Measurements from ENCODE around the gene SWAP70. TPM values are rescaled to one million over a fixed set of nuclear protein-coding genes. Genes with fewer than 3 reads are reported as not detected.

Gene SWAP70
- total RNA-seq, 1 experiment from 2014 or later, result 13.0 TPM

DNA sequence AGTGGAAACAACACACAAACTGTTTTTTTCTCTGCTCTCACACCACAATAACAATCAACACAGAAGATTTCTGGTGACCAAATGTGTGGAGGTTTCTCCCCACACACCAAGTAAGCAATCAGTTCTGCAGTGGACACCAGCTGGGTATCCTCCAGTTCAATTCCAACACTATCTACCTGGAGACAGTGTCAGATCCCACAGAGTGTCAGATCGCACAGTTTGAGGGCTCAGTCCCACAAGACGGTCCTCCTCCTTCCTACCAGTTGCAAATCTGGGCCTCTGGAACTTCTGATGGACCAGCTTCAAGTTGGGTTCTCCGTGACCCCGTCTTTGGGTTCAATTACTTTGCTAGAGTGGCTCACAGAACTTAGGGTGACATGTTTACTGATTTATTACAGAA, 9.0 kb downstream of the SWAP70 start:
- Mint-ChIP-seq H3K27ac (ENCODE audit: low read depth, unreplicated experiment) (no peak overlapping the region), H3K36me3 (ENCODE audit: insufficient read depth, unreplicated experiment) (no peaks in the 10 kb centered on the region), H3K4me3 (ENCODE audit: unreplicated experiment) (no peak overlapping the region), H3K9me3 (ENCODE audit: unreplicated experiment) (no peaks in the 10 kb centered on the region), H3K27me3 (ENCODE audit: insufficient read depth, unreplicated experiment) (no peaks in the 10 kb centered on the region), H3K4me1 (ENCODE audit: insufficient read depth, unreplicated experiment) (no peaks in the 10 kb centered on the region)
- ChIA-PET CTCF (no interaction called here), POLR2A (interaction anchor here (0.7 to 1.8 kb wide), 2 partner anchors 8 to 16 kb away, joined by 3 to 7 read pairs; no protein-coding TSS in a partner anchor)
- DNase-seq (ENCODE audit: unreplicated experiment), result no peak
- TF ChIP-seq, protein P1, sequence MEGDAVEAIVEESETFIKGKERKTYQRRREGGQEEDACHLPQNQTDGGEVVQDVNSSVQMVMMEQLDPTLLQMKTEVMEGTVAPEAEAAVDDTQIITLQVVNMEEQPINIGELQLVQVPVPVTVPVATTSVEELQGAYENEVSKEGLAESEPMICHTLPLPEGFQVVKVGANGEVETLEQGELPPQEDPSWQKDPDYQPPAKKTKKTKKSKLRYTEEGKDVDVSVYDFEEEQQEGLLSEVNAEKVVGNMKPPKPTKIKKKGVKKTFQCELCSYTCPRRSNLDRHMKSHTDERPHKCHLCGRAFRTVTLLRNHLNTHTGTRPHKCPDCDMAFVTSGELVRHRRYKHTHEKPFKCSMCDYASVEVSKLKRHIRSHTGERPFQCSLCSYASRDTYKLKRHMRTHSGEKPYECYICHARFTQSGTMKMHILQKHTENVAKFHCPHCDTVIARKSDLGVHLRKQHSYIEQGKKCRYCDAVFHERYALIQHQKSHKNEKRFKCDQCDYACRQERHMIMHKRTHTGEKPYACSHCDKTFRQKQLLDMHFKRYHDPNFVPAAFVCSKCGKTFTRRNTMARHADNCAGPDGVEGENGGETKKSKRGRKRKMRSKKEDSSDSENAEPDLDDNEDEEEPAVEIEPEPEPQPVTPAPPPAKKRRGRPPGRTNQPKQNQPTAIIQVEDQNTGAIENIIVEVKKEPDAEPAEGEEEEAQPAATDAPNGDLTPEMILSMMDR (IDR thresholded peaks at IDR 0.05; ENCODE audit: unreplicated experiment), result no peak
- BruUV-seq (replicated peaks), result no TSS peak
- intact Hi-C loops (cut with micrococcal nuclease), result no loop called here

DNA sequence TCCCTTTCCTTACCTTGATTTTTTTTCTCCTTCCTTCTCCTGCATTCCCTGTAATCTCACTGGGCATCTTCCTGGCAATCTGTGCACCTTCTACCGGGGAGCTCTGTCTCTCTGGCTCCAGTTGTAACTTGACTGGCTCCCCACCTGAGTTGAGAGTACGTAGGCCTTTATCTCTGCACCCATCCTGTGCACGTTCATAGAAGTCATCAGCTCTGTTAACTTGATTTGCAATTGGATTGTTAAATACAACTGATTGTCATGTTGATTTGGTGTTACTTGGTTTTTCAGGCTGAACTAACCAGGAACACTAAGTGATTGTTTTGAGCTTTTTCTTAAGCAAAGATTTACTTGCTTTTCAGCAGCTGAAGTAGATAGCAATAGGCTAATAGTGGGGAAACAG, 11.8 kb downstream of the SWAP70 start:
- no peaks in the 10 kb centered on the region for H3K4me1 Mint-ChIP-seq (ENCODE audit: insufficient read depth, unreplicated experiment)
- no peak overlapping the region for H3K27ac Mint-ChIP-seq (ENCODE audit: low read depth, unreplicated experiment)
- no peaks in the 10 kb centered on the region for H3K9me3 Mint-ChIP-seq (ENCODE audit: unreplicated experiment)
- ChIA-PET CTCF (interaction anchor here (0.6 to 1.6 kb wide), 2 partner anchors 9 to 50 kb away, joined by 3 read pairs; no protein-coding TSS in a partner anchor), POLR2A (no interaction called here)
- no peak for DNase-seq (ENCODE audit: unreplicated experiment)
- H3K4me3 Mint-ChIP-seq (ENCODE audit: unreplicated experiment), result no peak overlapping the region
- TF ChIP-seq, protein P1 (IDR thresholded peaks at IDR 0.05; ENCODE audit: unreplicated experiment), result no peak
- H3K27me3 Mint-ChIP-seq (ENCODE audit: insufficient read depth, unreplicated experiment), result no peaks in the 10 kb centered on the region
- intact Hi-C loops (cut with micrococcal nuclease), result no loop called here
- BruUV-seq (replicated peaks), result no TSS peak
- H3K36me3 Mint-ChIP-seq (ENCODE audit: insufficient read depth, unreplicated experiment), result no peaks in the 10 kb centered on the region

DNA sequence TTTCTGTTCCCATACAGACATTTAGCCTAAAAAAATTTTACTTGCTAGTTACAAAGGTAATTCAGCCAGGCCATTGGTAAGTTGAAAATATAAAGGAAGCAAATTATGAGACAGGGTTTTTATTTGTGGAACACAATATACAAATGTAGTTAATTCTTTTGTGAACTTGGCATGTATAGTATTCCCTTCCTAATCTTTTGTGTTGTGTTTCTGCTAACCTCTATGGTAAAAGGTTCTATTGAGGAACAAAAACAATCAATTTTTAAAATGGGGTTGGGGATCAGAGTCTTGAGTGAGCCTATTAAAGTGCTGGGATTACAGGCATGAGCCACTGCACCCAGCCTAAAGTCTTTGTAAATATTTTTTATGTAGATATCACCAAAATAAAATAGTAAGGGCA, 14.1 kb downstream of the SWAP70 start:
- no peaks in the 10 kb centered on the region for H3K27me3 Mint-ChIP-seq (ENCODE audit: insufficient read depth, unreplicated experiment)
- H3K36me3 Mint-ChIP-seq (ENCODE audit: insufficient read depth, unreplicated experiment), result no peaks in the 10 kb centered on the region
- intact Hi-C loops (cut with micrococcal nuclease), result no loop called here
- no peak for DNase-seq (ENCODE audit: unreplicated experiment)
- H3K4me1 Mint-ChIP-seq (ENCODE audit: insufficient read depth, unreplicated experiment), result no peaks in the 10 kb centered on the region
- H3K9me3 Mint-ChIP-seq (ENCODE audit: unreplicated experiment), result no peaks in the 10 kb centered on the region
- CTCF ChIA-PET, result no interaction called here
- TF ChIP-seq, protein P1 (IDR thresholded peaks at IDR 0.05; ENCODE audit: unreplicated experiment), result no peak
- BruUV-seq (replicated peaks), result no TSS peak
- H3K4me3 Mint-ChIP-seq (ENCODE audit: unreplicated experiment), result no peak overlapping the region
- H3K27ac Mint-ChIP-seq (ENCODE audit: low read depth, unreplicated experiment), result no peak overlapping the region
- POLR2A ChIA-PET, result interaction anchor here (0.5 to 1.7 kb wide), 3 partner anchors 14 to 525 kb away, joined by 3 to 5 read pairs (median 4); partner anchors contain the start of gene ZNF143

DNA sequence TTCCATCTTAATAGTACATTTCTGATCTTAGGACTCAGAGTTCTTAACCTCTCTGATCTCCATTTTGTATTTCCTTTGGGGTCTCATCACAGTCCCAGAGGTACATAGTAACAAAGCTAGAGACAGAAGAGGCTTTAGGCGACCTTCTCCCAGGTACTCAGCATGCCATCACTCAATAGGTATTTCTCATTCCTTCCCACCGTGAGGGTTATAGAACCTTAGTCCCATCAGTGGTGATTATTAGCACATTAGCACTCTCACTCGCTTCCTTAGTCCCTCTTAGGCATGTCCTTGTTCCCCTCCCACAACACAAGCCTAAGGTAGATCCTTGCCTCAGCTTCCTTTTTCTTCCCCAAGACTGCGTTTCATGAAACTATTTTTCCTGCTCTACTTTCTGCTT, 14.7 kb downstream of the SWAP70 start:
- DNase-seq (ENCODE audit: unreplicated experiment), result no peak
- no peaks in the 10 kb centered on the region for H3K36me3 Mint-ChIP-seq (ENCODE audit: insufficient read depth, unreplicated experiment)
- intact Hi-C loops (cut with micrococcal nuclease), result no loop called here
- H3K4me1 Mint-ChIP-seq (ENCODE audit: insufficient read depth, unreplicated experiment), result no peaks in the 10 kb centered on the region
- ChIA-PET POLR2A (interaction anchor here (1.5 kb wide), 1 partner anchor 14 kb away, joined by 4 read pairs; no protein-coding TSS in a partner anchor), CTCF (interaction anchor here (0.6 kb wide), 1 partner anchor 72 kb away, joined by 3 read pairs; no protein-coding TSS in a partner anchor)
- no peak overlapping the region for H3K27ac Mint-ChIP-seq (ENCODE audit: low read depth, unreplicated experiment)
- TF ChIP-seq, protein P1 (IDR thresholded peaks at IDR 0.05; ENCODE audit: unreplicated experiment), result no peak
- BruUV-seq (replicated peaks), result no TSS peak
- no peaks in the 10 kb centered on the region for H3K27me3 Mint-ChIP-seq (ENCODE audit: insufficient read depth, unreplicated experiment)
- H3K9me3 Mint-ChIP-seq (ENCODE audit: unreplicated experiment), result no peaks in the 10 kb centered on the region
- no peak overlapping the region for H3K4me3 Mint-ChIP-seq (ENCODE audit: unreplicated experiment)
